H9 (cell line): ENCODE measurements around the gene UBE2E3. TPM values are rescaled to one million over a fixed set of nuclear protein-coding genes. Genes with fewer than 3 reads are reported as not detected.

Experiments used
- DNase-seq: peaks from one replicate; pipeline ENCODE4 v3.0.0-alpha.2; 2017
- H2AFZ ChIP-seq: one replicate; pipeline ENCODE4 v1.6.1; 2013; ENCODE audit warnings: mild to moderate bottlenecking, low read length, control low read depth, moderate library complexity
- H2AK5ac ChIP-seq: 2 replicates; pipeline ENCODE4 v1.6.1; 2013; ENCODE audit warnings: low read length, control low read depth, mixed read lengths; ENCODE audit not compliant: insufficient read length
- H2BK120ac ChIP-seq: one replicate; pipeline ENCODE4 v1.6.1; 2013; ENCODE audit warnings: low read depth, mild to moderate bottlenecking, low read length, control low read depth, inconsistent platforms; ENCODE audit not compliant: poor library complexity, severe bottlenecking
- H2BK12ac ChIP-seq: 2 replicates; pipeline ENCODE4 v1.6.1; 2013; ENCODE audit warnings: low read length, control low read depth, mixed read lengths, low read depth; ENCODE audit not compliant: insufficient read length
- H2BK15ac ChIP-seq: 2 replicates; pipeline ENCODE4 v1.6.1; 2013; ENCODE audit warnings: low read depth, low read length, control low read depth
- H2BK20ac ChIP-seq: one replicate; pipeline ENCODE4 v1.6.1; 2013; ENCODE audit warnings: low read depth, mild to moderate bottlenecking, low read length, control low read depth, inconsistent platforms; ENCODE audit not compliant: poor library complexity, severe bottlenecking
- H2BK5ac ChIP-seq: 2 replicates; pipeline ENCODE4 v1.6.1; 2013; ENCODE audit warnings: low read length, control low read depth, mixed read lengths; ENCODE audit not compliant: insufficient read length
- H3K14ac ChIP-seq: 2 replicates; pipeline ENCODE4 v1.6.1; 2013; ENCODE audit warnings: low read length, control low read depth; ENCODE audit not compliant: insufficient read depth
- H3K18ac ChIP-seq: 2 replicates; pipeline ENCODE4 v1.6.1; 2013; ENCODE audit warnings: low read depth, mild to moderate bottlenecking, mixed read lengths, low read length, control low read depth; ENCODE audit not compliant: insufficient read length
- H3K23ac ChIP-seq: 2 replicates; pipeline ENCODE4 v1.6.1; 2013; ENCODE audit warnings: low read length, control low read depth, mixed read lengths, low read depth; ENCODE audit not compliant: insufficient read length
- H3K23me2 ChIP-seq: 2 replicates; pipeline ENCODE4 v1.6.1; 2013; ENCODE audit warnings: low read depth, mild to moderate bottlenecking, mixed read lengths, low read length, control low read depth; ENCODE audit not compliant: insufficient read length, poor library complexity, severe bottlenecking
- H3K27ac ChIP-seq: 2 replicates; pipeline ENCODE4 v1.5.1; 2013; ENCODE audit warnings: low read length, control low read depth, mixed read lengths, low read depth; ENCODE audit not compliant: insufficient read length
- H3K27me3 ChIP-seq: 2 replicates; pipeline ENCODE4 v1.6.1; 2013; ENCODE audit warnings: low read length, control low read depth, inconsistent platforms; ENCODE audit not compliant: insufficient read depth
- H3K4ac ChIP-seq: 2 replicates; pipeline ENCODE4 v1.6.1; 2013; ENCODE audit warnings: low read depth, mild to moderate bottlenecking, control low read depth, inconsistent platforms, low read length, moderate library complexity
- H3K4me1 ChIP-seq: 2 replicates; pipeline ENCODE4 v1.6.1; 2013; ENCODE audit warnings: low read length, control low read depth, inconsistent platforms; ENCODE audit not compliant: insufficient read depth
- H3K4me2 ChIP-seq: 2 replicates; pipeline ENCODE4 v1.6.1; 2013; ENCODE audit warnings: low read length, control low read depth, mixed read lengths; ENCODE audit not compliant: insufficient read length, insufficient read depth
- H3K56ac ChIP-seq: 2 replicates; pipeline ENCODE4 v1.6.1; 2013; ENCODE audit warnings: low read depth, mild to moderate bottlenecking, mixed read lengths, low read length, control low read depth; ENCODE audit not compliant: insufficient read length
- H3K79me1 ChIP-seq: 2 replicates; pipeline ENCODE4 v1.6.1; 2013; ENCODE audit warnings: low read depth, mild to moderate bottlenecking, moderate library complexity, low read length, control low read depth, inconsistent platforms; ENCODE audit not compliant: insufficient read depth, poor library complexity, severe bottlenecking
- H3K79me2 ChIP-seq: 2 replicates; pipeline ENCODE4 v1.6.1; 2013; ENCODE audit warnings: low read length, control low read depth, inconsistent platforms; ENCODE audit not compliant: insufficient read depth
- H3K9ac ChIP-seq: 2 replicates; pipeline ENCODE4 v1.6.1; 2013; ENCODE audit warnings: low read length, control low read depth, mixed read lengths; ENCODE audit not compliant: insufficient read length; ENCODE audit errors: extremely low read depth
- H3K9me3 ChIP-seq: one replicate; pipeline ENCODE4 v1.6.1; 2013; ENCODE audit warnings: low read depth, low read length, inconsistent platforms; ENCODE audit not compliant: control insufficient read depth
- H3T11ph ChIP-seq: one replicate; pipeline ENCODE4 v1.6.1; 2013; ENCODE audit warnings: mild to moderate bottlenecking, low read length, control low read depth, inconsistent platforms
- H4K20me1 ChIP-seq: one replicate; pipeline ENCODE4 v1.6.1; 2013; ENCODE audit not compliant: control insufficient read depth, insufficient read length, insufficient read depth
- H4K5ac ChIP-seq: 2 replicates; pipeline ENCODE4 v1.6.1; 2013; ENCODE audit warnings: low read depth, mild to moderate bottlenecking, mixed read lengths, low read length, control low read depth; ENCODE audit not compliant: insufficient read length
- H4K8ac ChIP-seq: replicated peaks from 2 replicates; pipeline ENCODE4 v1.6.1; 2013; ENCODE audit warnings: low read length, control low read depth, mixed read lengths, low read depth; ENCODE audit not compliant: insufficient read length
- H4K91ac ChIP-seq: 2 replicates; pipeline ENCODE4 v1.6.1; 2013; ENCODE audit warnings: low read depth, mild to moderate bottlenecking, moderate library complexity, mixed read lengths, low read length, control low read depth; ENCODE audit not compliant: insufficient read length
- H3K27ac Mint-ChIP-seq, 3 experiments: 2 replicates in 2 of 3; 3 replicates in 1 of 3; pipeline ENCODE4 v1.8.0; 2020 to 2021; ENCODE audit warnings: mixed read lengths in 3 of 3, mild to moderate bottlenecking in 1 of 3, moderate library complexity in 1 of 3
- H3K27me3 Mint-ChIP-seq: 2 replicates; pipeline ENCODE4 v1.8.0; 2021; ENCODE audit warnings: low read depth, mild to moderate bottlenecking, moderate library complexity, mixed read lengths
- H3K36me3 Mint-ChIP-seq, 3 experiments: 2 replicates in 2 of 3; 3 replicates in 1 of 3; pipeline ENCODE4 v1.8.0; 2020 to 2021; ENCODE audit warnings: low read depth in 3 of 3, mixed read lengths in 3 of 3; ENCODE audit not compliant: insufficient read depth in 1 of 3
- H3K4me1 Mint-ChIP-seq, 2 experiments: 2 replicates each; pipeline ENCODE4 v1.8.0; 2020; ENCODE audit warnings: mixed read lengths in 2 of 2
- H3K4me3 Mint-ChIP-seq, 2 experiments: 2 replicates in 1 of 2; 3 replicates in 1 of 2; pipeline ENCODE4 v1.8.0; 2020 to 2021; ENCODE audit warnings: mild to moderate bottlenecking in 2 of 2, mixed read lengths in 2 of 2, moderate library complexity in 1 of 2
- H3K9me3 Mint-ChIP-seq, 2 experiments: 2 replicates in 1 of 2; 3 replicates in 1 of 2; pipeline ENCODE4 v1.8.0; 2020; ENCODE audit warnings: mild to moderate bottlenecking in 2 of 2, mixed read lengths in 2 of 2, moderate library complexity in 1 of 2
- CTCF ChIP-seq: fragments of 200-600 bp; sonication (generic); conservative IDR thresholded peaks from 3 replicates; pipeline ENCODE4 v1.8.0; 2021; ENCODE audit warnings: antibody characterized with exemption, mild to moderate bottlenecking
- WGBS: extraction: QIAGEN DNeasy Blood & Tissue Kit; methylation state at CpG from one replicate; pipeline ENCODE4 v1.1.7; 2013; ENCODE audit warnings: missing lambda C conversion rate, low lambda C conversion rate, mixed read lengths; ENCODE audit not compliant: insufficient read length; ENCODE audit errors: extremely low coverage; 5-methylcytosine and 5-hydroxymethylcytosine counted together
- total RNA-seq: library from RNA; stranded (reverse); gene quantifications from 2 replicates; pipeline ENCODE4 v1.2.1, GENCODE V29; 2021

Gene UBE2E3
- total RNA-seq, 1 experiment from 2014 or later = 89.1 TPM

- DNase-seq = no peak
- no peak overlapping the region for H3K18ac ChIP-seq
- no CpG with 5 or more reads among the region's 1 CpG for WGBS
- H3K27ac ChIP-seq = no peak overlapping the region
- no peak overlapping the region for H3K27ac Mint-ChIP-seq
- no peaks in the 10 kb centered on the region for H3K36me3 Mint-ChIP-seq
- no peaks in the 10 kb centered on the region for H3K9me3 ChIP-seq
- no peaks in the 10 kb centered on the region for H3K79me2 ChIP-seq
- no peak overlapping the region for H4K8ac ChIP-seq
- H2BK12ac ChIP-seq = no peak overlapping the region
- no peaks in the 10 kb centered on the region for H3K27me3 ChIP-seq
- H3K4me2 ChIP-seq = no peak overlapping the region
- H4K5ac ChIP-seq = no peak overlapping the region
- H3K23ac ChIP-seq = no peak overlapping the region
- H3K4ac ChIP-seq = no peak overlapping the region
- H4K91ac ChIP-seq = no peak overlapping the region
- no peak overlapping the region for H3K9ac ChIP-seq
- H2AK5ac ChIP-seq = no peak overlapping the region
- no peaks in the 10 kb centered on the region for H3K23me2 ChIP-seq
- H3K4me1 ChIP-seq = no peaks in the 10 kb centered on the region
- H4K20me1 ChIP-seq = no peaks in the 10 kb centered on the region
- H3K4me1 Mint-ChIP-seq = peaks cover 0 to 8% of the 10 kb centered on the region in 2 experiments; a peak in 3 of 4 replicates
- H2BK120ac ChIP-seq = no peak overlapping the region
- no peaks in the 10 kb centered on the region; the same call in 1 of the 2 replicates for H3K27me3 Mint-ChIP-seq
- H2BK20ac ChIP-seq = no peak overlapping the region
- H2BK5ac ChIP-seq = no peak overlapping the region
- H3K79me1 ChIP-seq = no peaks in the 10 kb centered on the region
- H2AFZ ChIP-seq = no peak overlapping the region
- no peak overlapping the region for H3K4me3 Mint-ChIP-seq
- H2BK15ac ChIP-seq = no peak overlapping the region
- no peak overlapping the region for H3T11ph ChIP-seq
- no peak for TF ChIP-seq CTCF
- H3K9me3 Mint-ChIP-seq = no peaks in the 10 kb centered on the region
- H3K56ac ChIP-seq = no peak overlapping the region
- H3K14ac ChIP-seq = no peak overlapping the region
Measured at GRCh38 chr2:180971811-180972210, 8.6 kb upstream of the UBE2E3 start.
